ENCODE data around the gene MTFR2. TPM values are rescaled to one million over a fixed set of nuclear protein-coding genes. Genes with fewer than 3 reads are reported as not detected.

The MTFR2 gene
- total RNA-seq, 1 donor from 2014 or later = not detected

- Histone ChIP-seq H3K27me3 (no peaks in the 10 kb centered on the region), H3K9me3 (no peaks in the 10 kb centered on the region), H3K4me1 (peaks cover 16 to 29% of the 10 kb centered on the region in 2 donors), H3K27ac (peak overlapping the region; percentile 98 to 99), H3K36me3 (no peaks in the 10 kb centered on the region), H3K4me3 (peak overlapping the region; percentile 76 to 83)
- intact Hi-C loops (cut with DNase I) = loop anchor here (1.0 to 10.0 kb wide), 7 partner anchors 38 to 1579 kb away; partner anchors contain the start of genes AHI1, IFNGR1, MAP3K5 and MAP7
- peak; percentile 84 to 96 for DNase-seq (ENCODE audit: low spot score in 2 of 2)
- peak; percentile 35 to 63 (median 48) for TF ChIP-seq CTCF (IDR thresholded peaks at IDR 0.05)
Measured at GRCh38 chr6:136288566-136289326, 38.6 kb upstream of the MTFR2 start.

DNA sequence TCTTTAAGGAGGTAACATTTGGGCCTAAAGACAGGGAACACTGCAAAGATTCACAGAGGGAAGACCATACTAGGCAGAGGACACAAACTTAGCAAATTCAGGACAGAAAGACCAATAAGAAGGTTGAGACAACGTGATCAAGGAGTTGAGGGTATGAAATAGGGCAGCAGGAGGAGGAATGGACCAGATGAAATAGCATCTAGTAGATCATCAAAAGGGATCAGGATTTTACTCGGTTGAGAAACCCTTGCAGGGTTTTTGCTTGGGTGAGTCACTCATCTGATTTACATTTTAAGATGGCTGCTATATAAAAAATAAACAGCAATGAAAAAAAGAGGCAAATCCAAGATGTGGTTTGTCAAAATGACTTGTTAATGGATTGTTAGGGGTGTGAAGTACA is 34.8 kb upstream of the MTFR2 start:
- Histone ChIP-seq H3K9me3 (no peaks in the 10 kb centered on the region), H3K27ac (peak overlapping the region in 1 of 2 donors; percentile 31), H3K4me3 (peak overlapping the region; percentile 12 to 23), H3K36me3 (peaks cover 0 to under 1% of the 10 kb centered on the region in 2 donors), H3K27me3 (no peaks in the 10 kb centered on the region), H3K4me1 (peaks cover 20 to 59% of the 10 kb centered on the region in 2 donors)
- intact Hi-C loops (cut with DNase I) = loop anchor here (5.0 to 10.0 kb wide), 4 partner anchors 510 to 1582 kb away; partner anchors contain the start of genes IFNGR1, MAP3K5, PEX7 and TNFAIP3
- no peak for DNase-seq (ENCODE audit: low spot score in 2 of 2)
- TF ChIP-seq CTCF (IDR thresholded peaks at IDR 0.05) = no peak

GRCh38 chr6:136282906-136283305 is 32.8 kb upstream of the MTFR2 start:
- no peak overlapping the region for H3K27ac ChIP-seq
- H3K27me3 ChIP-seq = no peaks in the 10 kb centered on the region
- H3K36me3 ChIP-seq = peaks cover 0 to 10% of the 10 kb centered on the region in 2 donors
- H3K4me1 ChIP-seq = peaks cover 14 to 63% of the 10 kb centered on the region in 2 donors
- TF ChIP-seq CTCF (IDR thresholded peaks at IDR 0.05) = no peak
- H3K9me3 ChIP-seq = no peaks in the 10 kb centered on the region
- intact Hi-C loops (cut with DNase I) = loop anchor here (10.0 kb wide), 2 partner anchors 512 to 932 kb away; partner anchors contain the start of genes IFNGR1 and MAP3K5
- H3K4me3 ChIP-seq = peak overlapping the region in 1 of 2 donors; percentile 11
- no peak for DNase-seq (ENCODE audit: low spot score in 2 of 2)

GRCh38 chr6:136280032-136280609 is 30.0 kb upstream of the MTFR2 start:
- intact Hi-C loops (cut with DNase I) = loop anchor here (10.0 kb wide), 2 partner anchors 515 to 935 kb away; partner anchors contain the start of genes IFNGR1 and MAP3K5
- H3K36me3 ChIP-seq = peaks cover 18 to 27% of the 10 kb centered on the region in 2 donors

DNA sequence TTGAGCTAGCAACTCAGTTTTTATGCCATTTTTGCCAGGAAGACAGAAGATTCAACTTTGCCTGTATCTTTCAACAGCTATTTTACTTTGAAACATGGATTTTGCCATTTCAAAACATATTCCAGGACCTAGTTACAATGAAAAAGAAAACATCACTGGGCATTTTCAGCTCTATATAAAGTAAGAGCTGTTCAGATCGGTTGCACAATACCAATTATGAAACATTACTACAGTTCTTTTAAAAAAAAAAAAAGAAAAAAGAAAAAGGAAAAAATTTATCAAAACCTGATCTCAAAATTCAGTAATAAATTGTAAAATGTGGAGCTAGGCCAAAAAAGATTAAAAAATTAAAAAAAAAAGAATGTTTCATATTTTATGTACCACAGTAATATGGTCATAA is 24.0 kb upstream of the MTFR2 start:
- Histone ChIP-seq H3K4me3 (no peak overlapping the region), H3K27ac (no peak overlapping the region), H3K27me3 (no peaks in the 10 kb centered on the region), H3K4me1 (peaks cover 0 to 2% of the 10 kb centered on the region in 2 donors), H3K9me3 (no peaks in the 10 kb centered on the region), H3K36me3 (peaks cover 62 to 74% of the 10 kb centered on the region in 2 donors)
- no peak for TF ChIP-seq CTCF (IDR thresholded peaks at IDR 0.05)
- no peak for DNase-seq (ENCODE audit: low spot score in 2 of 2)
- intact Hi-C loops (cut with DNase I) = no loop called here

More at GRCh38 chr6:136280032-136280609, 30.0 kb upstream of the MTFR2 start:
- Histone ChIP-seq H3K4me1 (peaks cover 10 to 47% of the 10 kb centered on the region in 2 donors), H3K4me3 (no peak overlapping the region), H3K9me3 (no peaks in the 10 kb centered on the region), H3K27me3 (no peaks in the 10 kb centered on the region), H3K27ac (no peak overlapping the region)
- no peak for DNase-seq (ENCODE audit: low spot score in 2 of 2)
- TF ChIP-seq CTCF (IDR thresholded peaks at IDR 0.05) = no peak
